H9 (cell line): Measurements from ENCODE around the gene CPM. TPM values are rescaled to one million over a fixed set of nuclear protein-coding genes. Genes with fewer than 3 reads are reported as not detected.

Experiments
- DNase-seq: peaks from one replicate; pipeline ENCODE4 v3.0.0-alpha.2; 2017
- H2AFZ ChIP-seq: one replicate; pipeline ENCODE4 v1.6.1; 2013; ENCODE audit warnings: mild to moderate bottlenecking, low read length, control low read depth, moderate library complexity
- H2AK5ac ChIP-seq: 2 replicates; pipeline ENCODE4 v1.6.1; 2013; ENCODE audit warnings: low read length, control low read depth, mixed read lengths; ENCODE audit not compliant: insufficient read length
- H2BK120ac ChIP-seq: one replicate; pipeline ENCODE4 v1.6.1; 2013; ENCODE audit warnings: low read depth, mild to moderate bottlenecking, low read length, control low read depth, inconsistent platforms; ENCODE audit not compliant: poor library complexity, severe bottlenecking
- H2BK12ac ChIP-seq: 2 replicates; pipeline ENCODE4 v1.6.1; 2013; ENCODE audit warnings: low read length, control low read depth, mixed read lengths, low read depth; ENCODE audit not compliant: insufficient read length
- H2BK15ac ChIP-seq: 2 replicates; pipeline ENCODE4 v1.6.1; 2013; ENCODE audit warnings: low read depth, low read length, control low read depth
- H2BK20ac ChIP-seq: one replicate; pipeline ENCODE4 v1.6.1; 2013; ENCODE audit warnings: low read depth, mild to moderate bottlenecking, low read length, control low read depth, inconsistent platforms; ENCODE audit not compliant: poor library complexity, severe bottlenecking
- H2BK5ac ChIP-seq: 2 replicates; pipeline ENCODE4 v1.6.1; 2013; ENCODE audit warnings: low read length, control low read depth, mixed read lengths; ENCODE audit not compliant: insufficient read length
- H3K14ac ChIP-seq: 2 replicates; pipeline ENCODE4 v1.6.1; 2013; ENCODE audit warnings: low read length, control low read depth; ENCODE audit not compliant: insufficient read depth
- H3K18ac ChIP-seq: 2 replicates; pipeline ENCODE4 v1.6.1; 2013; ENCODE audit warnings: low read depth, mild to moderate bottlenecking, mixed read lengths, low read length, control low read depth; ENCODE audit not compliant: insufficient read length
- H3K23ac ChIP-seq: 2 replicates; pipeline ENCODE4 v1.6.1; 2013; ENCODE audit warnings: low read length, control low read depth, mixed read lengths, low read depth; ENCODE audit not compliant: insufficient read length
- H3K23me2 ChIP-seq: 2 replicates; pipeline ENCODE4 v1.6.1; 2013; ENCODE audit warnings: low read depth, mild to moderate bottlenecking, mixed read lengths, low read length, control low read depth; ENCODE audit not compliant: insufficient read length, poor library complexity, severe bottlenecking
- H3K27ac ChIP-seq: 2 replicates; pipeline ENCODE4 v1.5.1; 2013; ENCODE audit warnings: low read length, control low read depth, mixed read lengths, low read depth; ENCODE audit not compliant: insufficient read length
- H3K27me3 ChIP-seq: 2 replicates; pipeline ENCODE4 v1.6.1; 2013; ENCODE audit warnings: low read length, control low read depth, inconsistent platforms; ENCODE audit not compliant: insufficient read depth
- H3K4ac ChIP-seq: 2 replicates; pipeline ENCODE4 v1.6.1; 2013; ENCODE audit warnings: low read depth, mild to moderate bottlenecking, control low read depth, inconsistent platforms, low read length, moderate library complexity
- H3K4me1 ChIP-seq: 2 replicates; pipeline ENCODE4 v1.6.1; 2013; ENCODE audit warnings: low read length, control low read depth, inconsistent platforms; ENCODE audit not compliant: insufficient read depth
- H3K4me2 ChIP-seq: 2 replicates; pipeline ENCODE4 v1.6.1; 2013; ENCODE audit warnings: low read length, control low read depth, mixed read lengths; ENCODE audit not compliant: insufficient read length, insufficient read depth
- H3K56ac ChIP-seq: 2 replicates; pipeline ENCODE4 v1.6.1; 2013; ENCODE audit warnings: low read depth, mild to moderate bottlenecking, mixed read lengths, low read length, control low read depth; ENCODE audit not compliant: insufficient read length
- H3K79me1 ChIP-seq: 2 replicates; pipeline ENCODE4 v1.6.1; 2013; ENCODE audit warnings: low read depth, mild to moderate bottlenecking, moderate library complexity, low read length, control low read depth, inconsistent platforms; ENCODE audit not compliant: insufficient read depth, poor library complexity, severe bottlenecking
- H3K79me2 ChIP-seq: 2 replicates; pipeline ENCODE4 v1.6.1; 2013; ENCODE audit warnings: low read length, control low read depth, inconsistent platforms; ENCODE audit not compliant: insufficient read depth
- H3K9ac ChIP-seq: 2 replicates; pipeline ENCODE4 v1.6.1; 2013; ENCODE audit warnings: low read length, control low read depth, mixed read lengths; ENCODE audit not compliant: insufficient read length; ENCODE audit errors: extremely low read depth
- H3K9me3 ChIP-seq: one replicate; pipeline ENCODE4 v1.6.1; 2013; ENCODE audit warnings: low read depth, low read length, inconsistent platforms; ENCODE audit not compliant: control insufficient read depth
- H3T11ph ChIP-seq: one replicate; pipeline ENCODE4 v1.6.1; 2013; ENCODE audit warnings: mild to moderate bottlenecking, low read length, control low read depth, inconsistent platforms
- H4K20me1 ChIP-seq: one replicate; pipeline ENCODE4 v1.6.1; 2013; ENCODE audit not compliant: control insufficient read depth, insufficient read length, insufficient read depth
- H4K5ac ChIP-seq: 2 replicates; pipeline ENCODE4 v1.6.1; 2013; ENCODE audit warnings: low read depth, mild to moderate bottlenecking, mixed read lengths, low read length, control low read depth; ENCODE audit not compliant: insufficient read length
- H4K8ac ChIP-seq: replicated peaks from 2 replicates; pipeline ENCODE4 v1.6.1; 2013; ENCODE audit warnings: low read length, control low read depth, mixed read lengths, low read depth; ENCODE audit not compliant: insufficient read length
- H4K91ac ChIP-seq: 2 replicates; pipeline ENCODE4 v1.6.1; 2013; ENCODE audit warnings: low read depth, mild to moderate bottlenecking, moderate library complexity, mixed read lengths, low read length, control low read depth; ENCODE audit not compliant: insufficient read length
- H3K27ac Mint-ChIP-seq, 3 experiments: 2 replicates in 2 of 3; 3 replicates in 1 of 3; pipeline ENCODE4 v1.8.0; 2020 to 2021; ENCODE audit warnings: mixed read lengths in 3 of 3, mild to moderate bottlenecking in 1 of 3, moderate library complexity in 1 of 3
- H3K27me3 Mint-ChIP-seq: 2 replicates; pipeline ENCODE4 v1.8.0; 2021; ENCODE audit warnings: low read depth, mild to moderate bottlenecking, moderate library complexity, mixed read lengths
- H3K36me3 Mint-ChIP-seq, 3 experiments: 2 replicates in 2 of 3; 3 replicates in 1 of 3; pipeline ENCODE4 v1.8.0; 2020 to 2021; ENCODE audit warnings: low read depth in 3 of 3, mixed read lengths in 3 of 3; ENCODE audit not compliant: insufficient read depth in 1 of 3
- H3K4me1 Mint-ChIP-seq, 2 experiments: 2 replicates each; pipeline ENCODE4 v1.8.0; 2020; ENCODE audit warnings: mixed read lengths in 2 of 2
- H3K4me3 Mint-ChIP-seq, 2 experiments: 2 replicates in 1 of 2; 3 replicates in 1 of 2; pipeline ENCODE4 v1.8.0; 2020 to 2021; ENCODE audit warnings: mild to moderate bottlenecking in 2 of 2, mixed read lengths in 2 of 2, moderate library complexity in 1 of 2
- H3K9me3 Mint-ChIP-seq, 2 experiments: 2 replicates in 1 of 2; 3 replicates in 1 of 2; pipeline ENCODE4 v1.8.0; 2020; ENCODE audit warnings: mild to moderate bottlenecking in 2 of 2, mixed read lengths in 2 of 2, moderate library complexity in 1 of 2
- WGBS: extraction: QIAGEN DNeasy Blood & Tissue Kit; methylation state at CpG from one replicate; pipeline ENCODE4 v1.1.7; 2013; ENCODE audit warnings: missing lambda C conversion rate, low lambda C conversion rate, mixed read lengths; ENCODE audit not compliant: insufficient read length; ENCODE audit errors: extremely low coverage; 5-methylcytosine and 5-hydroxymethylcytosine counted together
- total RNA-seq: library from RNA; stranded (reverse); gene quantifications from 2 replicates; pipeline ENCODE4 v1.2.1, GENCODE V29; 2021
- TF ChIP-seq, protein P1 (sequence below): fragments of 200-600 bp; sonication (generic); conservative IDR thresholded peaks from 3 replicates; pipeline ENCODE4 v1.8.0; 2021; ENCODE audit warnings: antibody characterized with exemption, mild to moderate bottlenecking

Gene CPM
- total RNA-seq, 1 experiment from 2014 or later: 1.2 TPM

DNA sequence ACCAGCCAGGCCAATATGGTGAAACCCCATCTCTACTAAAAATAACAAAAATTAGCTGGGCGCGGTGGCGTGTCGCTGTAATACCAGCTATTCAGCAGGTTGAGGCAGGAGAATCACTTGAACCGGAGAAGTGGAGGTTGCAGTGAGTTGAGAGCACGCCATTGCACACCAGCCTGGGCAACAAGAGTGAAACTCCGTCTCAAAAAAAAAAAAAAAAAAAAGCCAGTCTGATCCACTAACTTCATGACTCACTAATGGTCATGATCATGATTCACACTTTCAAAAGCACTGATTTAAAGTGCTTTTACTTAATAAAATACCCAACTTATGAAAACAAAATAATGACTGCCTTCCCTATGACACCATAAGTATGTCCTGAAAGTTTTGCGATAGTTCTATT is 38.4 kb upstream of the CPM start:
- no peaks in the 10 kb centered on the region for H3K36me3 Mint-ChIP-seq

More for the DNA sequence above, 38.4 kb upstream of the CPM start:
- H3K4me2 ChIP-seq: no peak overlapping the region
- no peak overlapping the region for H4K5ac ChIP-seq
- H3K18ac ChIP-seq: no peak overlapping the region
- H2BK120ac ChIP-seq: no peak overlapping the region
- Mint-ChIP-seq H3K27me3 (no peaks in the 10 kb centered on the region), H3K4me3 (no peak overlapping the region), H3K27ac (no peak overlapping the region), H3K9me3 (no peaks in the 10 kb centered on the region; a peak in 1 of 5 replicates), H3K4me1 (peaks cover 0 to 3% of the 10 kb centered on the region in 2 experiments; a peak in 1 of 4 replicates)
- H3K4ac ChIP-seq: no peak overlapping the region
- no peak overlapping the region for H4K8ac ChIP-seq
- H3K23ac ChIP-seq: no peak overlapping the region
- H3K27ac ChIP-seq: no peak overlapping the region
- H3T11ph ChIP-seq: no peak overlapping the region
- H3K79me2 ChIP-seq: no peaks in the 10 kb centered on the region
- no peaks in the 10 kb centered on the region for H3K27me3 ChIP-seq
- H2AK5ac ChIP-seq: no peak overlapping the region
- H3K23me2 ChIP-seq: no peaks in the 10 kb centered on the region
- H3K9me3 ChIP-seq: no peaks in the 10 kb centered on the region
- H2BK12ac ChIP-seq: no peak overlapping the region
- no CpG with 5 or more reads among the region's 8 CpGs for WGBS
- no peak overlapping the region for H4K91ac ChIP-seq
- no peaks in the 10 kb centered on the region for H3K79me1 ChIP-seq
- no peak overlapping the region for H2AFZ ChIP-seq
- no peak overlapping the region for H2BK5ac ChIP-seq
- no peak for DNase-seq
- TF ChIP-seq, protein P1, sequence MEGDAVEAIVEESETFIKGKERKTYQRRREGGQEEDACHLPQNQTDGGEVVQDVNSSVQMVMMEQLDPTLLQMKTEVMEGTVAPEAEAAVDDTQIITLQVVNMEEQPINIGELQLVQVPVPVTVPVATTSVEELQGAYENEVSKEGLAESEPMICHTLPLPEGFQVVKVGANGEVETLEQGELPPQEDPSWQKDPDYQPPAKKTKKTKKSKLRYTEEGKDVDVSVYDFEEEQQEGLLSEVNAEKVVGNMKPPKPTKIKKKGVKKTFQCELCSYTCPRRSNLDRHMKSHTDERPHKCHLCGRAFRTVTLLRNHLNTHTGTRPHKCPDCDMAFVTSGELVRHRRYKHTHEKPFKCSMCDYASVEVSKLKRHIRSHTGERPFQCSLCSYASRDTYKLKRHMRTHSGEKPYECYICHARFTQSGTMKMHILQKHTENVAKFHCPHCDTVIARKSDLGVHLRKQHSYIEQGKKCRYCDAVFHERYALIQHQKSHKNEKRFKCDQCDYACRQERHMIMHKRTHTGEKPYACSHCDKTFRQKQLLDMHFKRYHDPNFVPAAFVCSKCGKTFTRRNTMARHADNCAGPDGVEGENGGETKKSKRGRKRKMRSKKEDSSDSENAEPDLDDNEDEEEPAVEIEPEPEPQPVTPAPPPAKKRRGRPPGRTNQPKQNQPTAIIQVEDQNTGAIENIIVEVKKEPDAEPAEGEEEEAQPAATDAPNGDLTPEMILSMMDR: no peak
- no peak overlapping the region for H2BK20ac ChIP-seq
- H4K20me1 ChIP-seq: no peaks in the 10 kb centered on the region
- H3K56ac ChIP-seq: no peak overlapping the region
- no peaks in the 10 kb centered on the region for H3K4me1 ChIP-seq
- no peak overlapping the region for H3K14ac ChIP-seq
- H3K9ac ChIP-seq: no peak overlapping the region
- H2BK15ac ChIP-seq: no peak overlapping the region
